Stimulated activated naive CD8-positive, alpha-beta T cell treated with anti-CD3 and anti-CD28 coated beads, Interleukin-15, Interleukin-2, amounts not matched to agents 100 ng/mL and 50 ng/mL, for 24 hours (primary cell): ENCODE data around the gene WDHD1.
"Not testable (repeated sequence)": the region's sequence is repeated elsewhere in the genome, so short reads cannot be mapped to it uniquely, and the experiment has no call there.

Experiments used
- H3K27ac Mint-ChIP-seq: one replicate; pipeline ENCODE4 v1.8.0; 2021; ENCODE audit warnings: mild to moderate bottlenecking, mixed read lengths
- H3K27me3 Mint-ChIP-seq: one replicate; pipeline ENCODE4 v1.8.0; 2021; ENCODE audit warnings: mixed read lengths
- H3K36me3 Mint-ChIP-seq: one replicate; pipeline ENCODE4 v1.8.0; 2021; ENCODE audit warnings: low read depth, mixed read lengths
- H3K4me1 Mint-ChIP-seq: one replicate; pipeline ENCODE4 v1.8.0; 2021; ENCODE audit warnings: low read depth, mixed read lengths
- H3K4me3 Mint-ChIP-seq: one replicate; pipeline ENCODE4 v1.8.0; 2021; ENCODE audit warnings: mild to moderate bottlenecking, mixed read lengths
- H3K9me3 Mint-ChIP-seq: one replicate; pipeline ENCODE4 v1.8.0; 2021; ENCODE audit warnings: mixed read lengths

Gene WDHD1

DNA sequence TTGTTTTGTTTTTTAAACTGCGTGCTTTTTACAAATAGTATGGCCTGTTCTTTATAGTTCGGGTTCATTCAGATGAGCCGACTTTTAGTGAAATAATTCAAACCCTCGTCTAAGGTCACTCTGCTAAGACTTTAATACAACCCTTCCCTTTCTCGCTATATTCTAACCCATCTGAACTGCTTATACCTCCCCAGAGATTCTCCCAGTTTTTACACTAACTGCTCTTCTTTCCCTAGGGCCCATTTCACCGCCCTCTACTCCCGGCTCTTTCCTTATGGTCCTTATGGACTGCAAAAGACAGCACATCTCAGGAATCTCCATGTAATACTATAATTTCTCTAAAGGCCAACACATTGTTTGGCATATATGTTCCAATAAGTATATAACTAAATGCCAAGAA is 26.6 kb upstream of the WDHD1 start:
- Mint-ChIP-seq H3K4me3 (peak overlapping the region; percentile 92), H3K4me1 (peaks cover 53% of the 10 kb centered on the region), H3K9me3 (no peaks in the 10 kb centered on the region), H3K27me3 (no peaks in the 10 kb centered on the region), H3K27ac (peak overlapping the region; percentile 51), H3K36me3 (peaks cover 50% of the 10 kb centered on the region)

DNA sequence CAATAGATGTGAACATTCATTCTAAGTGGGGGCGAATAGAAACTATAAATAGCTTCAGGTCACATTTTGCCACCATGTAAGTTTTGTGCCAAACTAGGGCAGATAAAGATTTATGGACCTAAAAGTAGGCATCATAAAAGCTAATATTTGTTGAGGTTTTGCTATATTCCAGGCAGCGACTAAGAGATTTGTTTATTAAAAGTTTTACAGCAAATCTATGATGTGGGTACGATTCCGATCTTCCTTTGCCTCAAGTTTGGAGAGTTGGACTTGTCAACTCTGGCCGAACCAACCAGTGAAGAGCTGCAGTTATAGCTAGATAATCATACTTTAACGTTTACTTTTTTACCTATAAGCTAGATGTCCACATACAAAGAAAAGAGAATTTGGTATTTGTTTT is 26.1 kb upstream of the WDHD1 start:
- Mint-ChIP-seq H3K9me3 (no peaks in the 10 kb centered on the region), H3K27me3 (no peaks in the 10 kb centered on the region), H3K4me3 (peak overlapping the region; percentile 92), H3K36me3 (peaks cover 46% of the 10 kb centered on the region), H3K27ac (peak overlapping the region; percentile 90), H3K4me1 (peaks cover 48% of the 10 kb centered on the region)

DNA sequence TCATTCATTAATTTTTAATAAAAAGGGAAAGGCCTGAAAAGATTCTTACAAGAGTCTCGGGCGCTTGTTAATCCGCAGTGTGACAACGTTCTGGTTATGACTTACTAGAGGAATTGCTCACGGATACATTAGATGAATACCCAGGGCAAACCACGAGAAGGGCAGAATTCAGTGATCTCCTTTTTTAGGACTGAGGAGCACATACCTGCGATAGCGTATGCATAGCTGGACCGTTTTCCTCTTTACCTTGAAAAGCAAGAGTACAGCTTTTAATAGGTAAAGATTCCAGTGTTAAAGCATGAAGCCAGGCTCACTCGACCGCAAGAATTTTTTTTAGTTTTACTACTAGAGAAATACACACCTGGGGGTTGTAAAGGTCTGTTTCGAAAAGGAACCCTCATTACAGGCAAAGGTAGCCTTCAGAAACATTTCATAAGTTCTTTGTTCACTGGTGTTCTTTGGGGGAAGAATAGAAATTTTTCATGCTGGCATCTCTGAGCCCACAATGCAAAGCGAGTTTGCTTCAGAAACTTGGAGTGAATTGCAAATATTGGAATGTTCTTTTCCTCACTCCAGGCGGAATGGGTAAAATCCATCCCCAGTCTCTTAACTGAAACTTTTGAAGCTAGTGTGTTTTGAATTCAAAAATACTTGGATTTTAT is 25.5 kb upstream of the WDHD1 start:
- Mint-ChIP-seq H3K27ac (peak overlapping the region; percentile 90), H3K36me3 (peaks cover 42% of the 10 kb centered on the region), H3K27me3 (no peaks in the 10 kb centered on the region), H3K4me1 (peaks cover 44% of the 10 kb centered on the region), H3K4me3 (peak overlapping the region; percentile 92), H3K9me3 (no peaks in the 10 kb centered on the region)

GRCh38 chr14:55051423-55052268 is 24.7 kb upstream of the WDHD1 start, which contains the start of gene MAPK1IP1L:
Gene MAPK1IP1L, plus strand, starts transcription at chr14:55051647. Its CDS starts 10,037 bp downstream, at chr14:55061684.
- H3K9me3 Mint-ChIP-seq: no peaks in the 10 kb centered on the region
- peaks cover 39% of the 10 kb centered on the region for H3K36me3 Mint-ChIP-seq
- peak within 1 kb of the TSS; percentile 92 for H3K4me3 Mint-ChIP-seq
- H3K27me3 Mint-ChIP-seq: no peaks in the 10 kb centered on the region
- peak within 1 kb of the TSS; percentile 97 for H3K27ac Mint-ChIP-seq
- H3K4me1 Mint-ChIP-seq: peaks cover 43% of the 10 kb centered on the region

DNA sequence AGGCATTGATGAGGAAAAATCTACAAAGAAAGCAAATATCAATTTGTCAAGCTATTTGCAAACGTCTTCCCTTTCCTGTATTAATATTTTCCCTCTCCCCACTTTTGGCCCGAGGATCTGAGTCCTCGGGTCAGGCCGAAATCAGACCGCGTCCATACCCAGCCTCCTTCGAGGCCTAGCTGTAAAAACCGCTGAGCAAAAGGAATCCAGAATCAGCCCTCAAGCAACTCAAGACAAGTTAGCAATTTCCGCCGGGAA is 24.2 kb upstream of the WDHD1 start:
- H3K4me3 Mint-ChIP-seq: peak overlapping the region; percentile 92
- H3K36me3 Mint-ChIP-seq: peaks cover 36% of the 10 kb centered on the region
- peaks cover 38% of the 10 kb centered on the region for H3K4me1 Mint-ChIP-seq
- H3K27me3 Mint-ChIP-seq: no peaks in the 10 kb centered on the region
- H3K9me3 Mint-ChIP-seq: no peaks in the 10 kb centered on the region
- H3K27ac Mint-ChIP-seq: peak overlapping the region; percentile 97

GRCh38 chr14:55048900-55049436 is 22.1 kb upstream of the WDHD1 start:
- Mint-ChIP-seq H3K4me1 (peaks cover 42% of the 10 kb centered on the region), H3K27ac (no peak overlapping the region), H3K27me3 (no peaks in the 10 kb centered on the region), H3K36me3 (peaks cover 26% of the 10 kb centered on the region), H3K4me3 (no peak overlapping the region), H3K9me3 (no peaks in the 10 kb centered on the region)

- Mint-ChIP-seq H3K27ac (no peak overlapping the region), H3K36me3 (peaks cover 25% of the 10 kb centered on the region), H3K4me3 (no peak overlapping the region), H3K4me1 (peaks cover 29% of the 10 kb centered on the region), H3K27me3 (no peaks in the 10 kb centered on the region), H3K9me3 (no peaks in the 10 kb centered on the region)
Observed at GRCh38 chr14:55047301-55048053, 20.6 kb upstream of the WDHD1 start.

GRCh38 chr14:55045087-55045486 is 18.2 kb upstream of the WDHD1 start:
- peaks cover 18% of the 10 kb centered on the region for H3K4me1 Mint-ChIP-seq
- peaks cover 21% of the 10 kb centered on the region for H3K36me3 Mint-ChIP-seq
- H3K27me3 Mint-ChIP-seq: no peaks in the 10 kb centered on the region
- H3K27ac Mint-ChIP-seq: no peak overlapping the region
- H3K4me3 Mint-ChIP-seq: no peak overlapping the region
- H3K9me3 Mint-ChIP-seq: no peaks in the 10 kb centered on the region

- H3K36me3 Mint-ChIP-seq: peaks cover 32% of the 10 kb centered on the region
- H3K4me3 Mint-ChIP-seq: no peak overlapping the region
- no peaks in the 10 kb centered on the region for H3K9me3 Mint-ChIP-seq
- no peak overlapping the region for H3K27ac Mint-ChIP-seq
- H3K27me3 Mint-ChIP-seq: no peaks in the 10 kb centered on the region
- H3K4me1 Mint-ChIP-seq: peaks cover 18% of the 10 kb centered on the region
Observed at GRCh38 chr14:55043528-55043927, 16.6 kb upstream of the WDHD1 start.

DNA sequence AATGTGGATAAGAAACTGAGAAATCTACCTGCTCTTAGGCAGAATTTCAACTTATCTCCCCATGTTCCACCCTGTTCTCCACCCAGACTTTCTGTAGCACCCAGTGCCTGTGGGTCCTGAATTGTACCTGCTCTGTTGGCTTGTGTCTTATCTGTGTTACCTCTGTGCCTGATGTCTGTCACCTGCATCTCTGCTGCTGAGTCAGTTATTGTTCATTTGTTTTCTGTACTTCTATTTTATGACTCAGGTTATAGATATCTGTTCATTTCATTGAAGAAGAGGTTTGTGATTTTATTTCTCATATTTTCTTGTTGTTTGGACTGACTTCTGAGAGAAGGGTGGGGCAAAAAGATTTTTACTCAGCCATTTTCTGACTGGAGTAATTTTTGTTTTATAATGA is 11.8 kb upstream of the WDHD1 start:
- Mint-ChIP-seq H3K36me3 (peaks cover 50% of the 10 kb centered on the region), H3K27ac (no peak overlapping the region)

GRCh38 chr14:55037995-55038394 is 11.1 kb upstream of the WDHD1 start:
- H3K4me1 Mint-ChIP-seq, H3K4me3 Mint-ChIP-seq, H3K27me3 Mint-ChIP-seq, H3K9me3 Mint-ChIP-seq, H3K27ac Mint-ChIP-seq: not testable (repeated sequence)
- peaks cover 47% of the 10 kb centered on the region for H3K36me3 Mint-ChIP-seq

More for the DNA sequence above, 11.8 kb upstream of the WDHD1 start:
- H3K9me3 Mint-ChIP-seq: no peaks in the 10 kb centered on the region
- no peaks in the 10 kb centered on the region for H3K27me3 Mint-ChIP-seq
- no peak overlapping the region for H3K4me3 Mint-ChIP-seq
- H3K4me1 Mint-ChIP-seq: peaks cover 4% of the 10 kb centered on the region

- peaks cover 40% of the 10 kb centered on the region for H3K4me1 Mint-ChIP-seq
- H3K27ac Mint-ChIP-seq: no peak overlapping the region
- no peaks in the 10 kb centered on the region for H3K9me3 Mint-ChIP-seq
- H3K4me3 Mint-ChIP-seq: no peak overlapping the region
- peaks cover 37% of the 10 kb centered on the region for H3K36me3 Mint-ChIP-seq
- H3K27me3 Mint-ChIP-seq: no peaks in the 10 kb centered on the region
Observed at GRCh38 chr14:55031190-55031589, 4.3 kb upstream of the WDHD1 start.

GRCh38 chr14:55028476-55028875 is 1.6 kb upstream of the WDHD1 start:
- Mint-ChIP-seq H3K4me1 (peaks cover 50% of the 10 kb centered on the region), H3K4me3 (peak overlapping the region; percentile 95), H3K9me3 (no peaks in the 10 kb centered on the region), H3K36me3 (peaks cover 40% of the 10 kb centered on the region), H3K27ac (peak overlapping the region; percentile 93), H3K27me3 (no peaks in the 10 kb centered on the region)

DNA sequence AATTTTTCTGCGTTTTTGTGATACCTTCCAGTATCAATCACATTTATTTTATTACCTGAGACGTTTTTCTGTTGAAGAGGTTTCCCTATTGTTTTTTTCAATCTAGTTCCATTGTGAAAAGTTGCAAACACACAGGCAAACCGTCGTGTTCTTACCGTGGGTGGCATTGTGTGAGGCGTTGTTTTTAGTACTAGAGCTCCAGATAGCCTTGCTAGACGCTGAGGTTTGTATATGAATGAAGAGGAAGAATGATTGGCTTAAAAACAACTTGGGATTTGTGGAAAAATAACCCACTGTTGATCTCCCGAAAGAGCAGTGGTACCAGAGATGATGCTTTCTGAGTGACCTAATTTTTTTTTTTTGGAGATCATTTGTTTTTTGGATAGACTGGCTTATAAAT is 1.2 kb upstream of the WDHD1 start:
- Mint-ChIP-seq H3K27me3 (no peaks in the 10 kb centered on the region), H3K4me1 (peaks cover 54% of the 10 kb centered on the region), H3K4me3 (peak overlapping the region; percentile 95), H3K9me3 (no peaks in the 10 kb centered on the region), H3K27ac (peak overlapping the region; percentile 93), H3K36me3 (peaks cover 41% of the 10 kb centered on the region)

GRCh38 chr14:55026441-55026792 is 482 bp downstream of the WDHD1 start:
- Mint-ChIP-seq H3K4me3 (peak overlapping the region; percentile 95), H3K27ac (peak overlapping the region; percentile 93), H3K9me3 (no peaks in the 10 kb centered on the region), H3K36me3 (peaks cover 40% of the 10 kb centered on the region), H3K27me3 (no peaks in the 10 kb centered on the region), H3K4me1 (peaks cover 61% of the 10 kb centered on the region)
